Stimulated activated CD4-positive, alpha-beta T cell treated with anti-CD3 and anti-CD28 coated beads, Interleukin-15, amount 100 ng/mL, for 48 hours (primary cell): Measurements from ENCODE around the gene TJP3.

Experiments used
- DNase-seq, 2 donors: peaks; one replicate each; pipeline ENCODE4 v3.0.0-alpha.2; 2020; ENCODE audit warnings: low read depth in 2 of 2

The TJP3 gene

GRCh38 chr19:3670796-3671679 lies 37.1 kb upstream of the TJP3 start:
- peak in 1 of 2 donors; percentile 23 for DNase-seq

- DNase-seq: peak in 1 of 2 donors; percentile 33
These were observed 36.3 kb upstream of the TJP3 start for GRCh38 chr19:3671680-3672574.

GRCh38 chr19:3672575-3672948 lies 35.6 kb upstream of the TJP3 start:
- DNase-seq: no peak

- no peak for DNase-seq
These were observed 35.2 kb upstream of the TJP3 start for GRCh38 chr19:3672993-3673392.

GRCh38 chr19:3673506-3674439 lies 34.4 kb upstream of the TJP3 start:
- DNase-seq: no peak

GRCh38 chr19:3674784-3675543 lies 33.2 kb upstream of the TJP3 start:
- no peak for DNase-seq

GRCh38 chr19:3678188-3678587 lies 30.0 kb upstream of the TJP3 start:
- no peak for DNase-seq

- no peak for DNase-seq
These were observed 29.0 kb upstream of the TJP3 start for GRCh38 chr19:3679138-3679537.

GRCh38 chr19:3679581-3679980 lies 28.6 kb upstream of the TJP3 start:
- no peak for DNase-seq

- no peak for DNase-seq
These were observed 27.2 kb upstream of the TJP3 start for GRCh38 chr19:3680939-3681338.

GRCh38 chr19:3682286-3682685 lies 25.9 kb upstream of the TJP3 start:
- no peak for DNase-seq

GRCh38 chr19:3682741-3683404 lies 25.3 kb upstream of the TJP3 start:
- no peak for DNase-seq

- no peak for DNase-seq
These were observed 24.7 kb upstream of the TJP3 start for GRCh38 chr19:3683405-3684053.

- DNase-seq: no peak
These were observed 23.9 kb upstream of the TJP3 start for GRCh38 chr19:3684054-3684816.

GRCh38 chr19:3684817-3685410 lies 23.3 kb upstream of the TJP3 start:
- no peak for DNase-seq

- no peak for DNase-seq
These were observed 20.8 kb upstream of the TJP3 start for GRCh38 chr19:3687393-3687773.

GRCh38 chr19:3687774-3688706 lies 20.1 kb upstream of the TJP3 start:
- DNase-seq: no peak
